Smooth muscle cell (in vitro differentiated cells): Measurements from ENCODE around the gene FCRL3. TPM values are rescaled to one million over a fixed set of nuclear protein-coding genes. Genes with fewer than 3 reads are reported as not detected.

Source experiments
- DNase-seq: peaks from one replicate; lab custom pipeline; 2025; ENCODE audit not compliant: unreplicated experiment; lab: John Stamatoyannopoulos, UW
- H2AFZ ChIP-seq: fragments of 200-600 bp; sonication (generic); 2 replicates; pipeline ENCODE4 v1.6.0; 2016; ENCODE audit warnings: antibody characterized with exemption, low read depth, mild to moderate bottlenecking
- H3F3A ChIP-seq: fragments of 200-600 bp; sonication (generic); 2 replicates; pipeline ENCODE4 v1.6.0; 2017; ENCODE audit warnings: antibody characterized with exemption, low read depth
- H3K27ac ChIP-seq: fragments of 200-600 bp; sonication (generic); 2 replicates; pipeline ENCODE4 v1.5.1; 2016; ENCODE audit warnings: low read depth, mild to moderate bottlenecking
- H3K27me3 ChIP-seq: fragments of 200-600 bp; sonication (generic); 2 replicates; pipeline ENCODE4 v1.6.1; 2016; ENCODE audit warnings: low read depth, mild to moderate bottlenecking
- H3K36me3 ChIP-seq: fragments of 200-600 bp; sonication (generic); 2 replicates; pipeline ENCODE4 v1.5.1; 2016; ENCODE audit warnings: low read depth
- H3K4me1 ChIP-seq: fragments of 200-600 bp; sonication (generic); 2 replicates; pipeline ENCODE4 v1.5.1; 2016; ENCODE audit warnings: low read depth
- H3K4me2 ChIP-seq: fragments of 200-600 bp; sonication (generic); 2 replicates; pipeline ENCODE4 v1.6.0; 2016; ENCODE audit warnings: mild to moderate bottlenecking
- H3K4me3 ChIP-seq: fragments of 200-600 bp; sonication (generic); 2 replicates; pipeline ENCODE4 v1.5.1; 2016; ENCODE audit warnings: mild to moderate bottlenecking
- H3K79me2 ChIP-seq: fragments of 200-600 bp; sonication (generic); 2 replicates; pipeline ENCODE4 v1.6.0; 2016; ENCODE audit warnings: low read depth, mild to moderate bottlenecking
- H3K9ac ChIP-seq: fragments of 200-600 bp; sonication (generic); 2 replicates; pipeline ENCODE4 v1.6.0; 2016; ENCODE audit warnings: low read depth
- H3K9me3 ChIP-seq: fragments of 200-600 bp; sonication (generic); replicated peaks from 2 replicates; pipeline ENCODE4 v1.5.1; 2016; ENCODE audit warnings: low read depth
- H4K20me1 ChIP-seq: fragments of 200-600 bp; sonication (generic); 2 replicates; pipeline ENCODE4 v1.6.0; 2016; ENCODE audit warnings: low read depth
- WGBS: methylation state at CpG from one replicate; pipeline ENCODE4 v1.1.7; 2016; ENCODE audit warnings: low lambda C conversion rate; 5-methylcytosine and 5-hydroxymethylcytosine counted together
- polyA plus RNA-seq: library from polyadenylated mRNA; unstranded; fragments of >200 nt; fragmentation: Nextera tagmentation; extraction: Ambion mirVana; gene quantifications from 2 replicates; pipeline ENCODE4 v1.2.1, GENCODE V29; 2016
- total RNA-seq: library from RNA; depleted of rRNA; stranded (reverse); fragments of >200 nt; gene quantifications from 2 replicates; pipeline ENCODE4 v1.2.3, GENCODE V29; 2014
- TF ChIP-seq, protein P1 (sequence below): fragments of 200-600 bp; sonication (generic); IDR thresholded peaks from 2 replicates; pipeline ENCODE4 v1.5.1; 2017; ENCODE audit warnings: borderline replicate concordance, mild to moderate bottlenecking, antibody characterized with exemption; ENCODE audit not compliant: insufficient read depth, poor library complexity, severe bottlenecking

The FCRL3 gene
- total and polyA plus RNA-seq, 2 experiments from 2014 or later = not detected

DNA sequence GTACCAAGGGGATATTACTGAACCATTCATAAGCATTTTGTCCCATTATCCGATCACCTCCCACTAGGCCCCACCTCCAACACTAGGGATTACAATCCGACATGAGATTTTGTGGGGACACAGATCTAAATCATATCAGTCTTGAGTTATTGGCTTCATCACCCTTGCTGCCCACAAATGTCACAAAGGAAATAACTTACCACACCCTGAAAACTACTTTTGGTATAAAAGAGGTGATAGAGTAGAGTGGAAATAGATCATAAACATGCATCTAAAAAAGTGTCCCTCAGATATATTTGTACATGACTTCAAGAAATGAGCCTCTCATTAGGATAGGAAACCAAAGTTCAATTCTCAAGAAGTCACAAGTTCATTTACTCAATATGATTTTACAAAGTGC, 22.6 kb upstream of the FCRL3 start:
- no peaks in the 10 kb centered on the region for H3K9me3 ChIP-seq
- no peaks in the 10 kb centered on the region for H3K4me1 ChIP-seq
- 89% methylated on average over 2 of the region's 2 CpGs for WGBS
- no peaks in the 10 kb centered on the region for H3K79me2 ChIP-seq
- no peak for DNase-seq
- no peaks in the 10 kb centered on the region for H3K36me3 ChIP-seq
- H2AFZ ChIP-seq = no peak overlapping the region
- no peak overlapping the region for H3K4me3 ChIP-seq
- TF ChIP-seq, protein P1, sequence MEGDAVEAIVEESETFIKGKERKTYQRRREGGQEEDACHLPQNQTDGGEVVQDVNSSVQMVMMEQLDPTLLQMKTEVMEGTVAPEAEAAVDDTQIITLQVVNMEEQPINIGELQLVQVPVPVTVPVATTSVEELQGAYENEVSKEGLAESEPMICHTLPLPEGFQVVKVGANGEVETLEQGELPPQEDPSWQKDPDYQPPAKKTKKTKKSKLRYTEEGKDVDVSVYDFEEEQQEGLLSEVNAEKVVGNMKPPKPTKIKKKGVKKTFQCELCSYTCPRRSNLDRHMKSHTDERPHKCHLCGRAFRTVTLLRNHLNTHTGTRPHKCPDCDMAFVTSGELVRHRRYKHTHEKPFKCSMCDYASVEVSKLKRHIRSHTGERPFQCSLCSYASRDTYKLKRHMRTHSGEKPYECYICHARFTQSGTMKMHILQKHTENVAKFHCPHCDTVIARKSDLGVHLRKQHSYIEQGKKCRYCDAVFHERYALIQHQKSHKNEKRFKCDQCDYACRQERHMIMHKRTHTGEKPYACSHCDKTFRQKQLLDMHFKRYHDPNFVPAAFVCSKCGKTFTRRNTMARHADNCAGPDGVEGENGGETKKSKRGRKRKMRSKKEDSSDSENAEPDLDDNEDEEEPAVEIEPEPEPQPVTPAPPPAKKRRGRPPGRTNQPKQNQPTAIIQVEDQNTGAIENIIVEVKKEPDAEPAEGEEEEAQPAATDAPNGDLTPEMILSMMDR = no peak
- no peaks in the 10 kb centered on the region for H3K27me3 ChIP-seq
- no peaks in the 10 kb centered on the region for H3F3A ChIP-seq
- no peak overlapping the region for H3K27ac ChIP-seq
- no peak overlapping the region for H3K4me2 ChIP-seq
- no peak overlapping the region for H3K9ac ChIP-seq
- H4K20me1 ChIP-seq = no peaks in the 10 kb centered on the region

DNA sequence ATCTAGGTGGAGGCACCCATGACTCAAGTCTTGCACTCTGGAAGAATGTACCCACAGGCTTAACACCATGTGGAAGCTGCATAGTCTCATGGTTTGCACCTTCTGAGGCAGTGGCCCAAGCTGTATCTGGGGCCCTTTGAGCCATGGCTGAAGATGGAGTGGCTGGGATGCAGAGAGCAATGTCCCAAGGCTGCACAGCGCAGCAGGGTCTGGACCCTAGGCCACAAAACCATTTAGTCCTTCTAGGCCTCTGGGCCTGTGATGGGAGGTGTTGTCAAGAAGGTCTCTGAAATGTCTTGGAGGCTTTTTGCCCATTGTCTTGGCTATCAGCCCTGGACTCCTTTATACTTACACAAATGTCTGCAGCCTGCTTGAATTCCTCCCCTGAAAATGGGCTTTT, 21.4 kb upstream of the FCRL3 start:
- Histone ChIP-seq H4K20me1 (no peaks in the 10 kb centered on the region), H3K36me3 (no peaks in the 10 kb centered on the region), H3K4me2 (no peak overlapping the region), H3K4me3 (no peak overlapping the region), H2AFZ (no peak overlapping the region), H3K27ac (no peak overlapping the region), H3F3A (no peaks in the 10 kb centered on the region), H3K4me1 (no peaks in the 10 kb centered on the region), H3K79me2 (no peaks in the 10 kb centered on the region), H3K9ac (no peak overlapping the region), H3K9me3 (no peaks in the 10 kb centered on the region), H3K27me3 (no peaks in the 10 kb centered on the region)
- TF ChIP-seq, protein P1 = no peak
- no peak for DNase-seq
- WGBS = 95% methylated on average over 1 of the region's 1 CpG

DNA sequence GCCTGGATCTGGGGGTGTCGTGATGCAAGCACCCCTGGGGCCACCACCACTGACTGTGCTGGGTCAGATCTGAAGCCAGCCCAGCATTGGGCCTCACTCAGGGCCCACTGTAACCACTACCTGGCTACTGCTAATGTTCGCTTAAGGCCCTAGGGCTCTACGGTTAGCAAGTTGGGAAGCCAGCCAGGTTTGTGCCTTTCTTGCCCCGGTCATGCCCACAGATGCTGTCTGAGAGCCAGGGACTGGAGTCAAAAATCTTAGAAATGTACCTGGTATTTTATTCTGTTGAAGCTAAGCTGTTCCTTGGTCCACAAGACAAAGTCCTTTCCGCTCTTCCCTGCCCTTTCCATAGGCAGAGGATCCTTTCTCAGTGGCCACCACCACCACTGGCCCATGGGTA, 15.2 kb upstream of the FCRL3 start:
- no peak overlapping the region for H3K9ac ChIP-seq
- no peaks in the 10 kb centered on the region for H3K36me3 ChIP-seq
- no peak for DNase-seq
- WGBS = 91% methylated on average over 5 of the region's 5 CpGs
- H3F3A ChIP-seq = no peaks in the 10 kb centered on the region
- H3K4me1 ChIP-seq = no peaks in the 10 kb centered on the region
- no peaks in the 10 kb centered on the region for H3K9me3 ChIP-seq
- no peaks in the 10 kb centered on the region for H4K20me1 ChIP-seq
- TF ChIP-seq, protein P1 = no peak
- H3K4me2 ChIP-seq = no peak overlapping the region
- no peak overlapping the region for H2AFZ ChIP-seq
- H3K27me3 ChIP-seq = no peaks in the 10 kb centered on the region
- H3K79me2 ChIP-seq = no peaks in the 10 kb centered on the region
- H3K4me3 ChIP-seq = no peak overlapping the region
- no peak overlapping the region for H3K27ac ChIP-seq

DNA sequence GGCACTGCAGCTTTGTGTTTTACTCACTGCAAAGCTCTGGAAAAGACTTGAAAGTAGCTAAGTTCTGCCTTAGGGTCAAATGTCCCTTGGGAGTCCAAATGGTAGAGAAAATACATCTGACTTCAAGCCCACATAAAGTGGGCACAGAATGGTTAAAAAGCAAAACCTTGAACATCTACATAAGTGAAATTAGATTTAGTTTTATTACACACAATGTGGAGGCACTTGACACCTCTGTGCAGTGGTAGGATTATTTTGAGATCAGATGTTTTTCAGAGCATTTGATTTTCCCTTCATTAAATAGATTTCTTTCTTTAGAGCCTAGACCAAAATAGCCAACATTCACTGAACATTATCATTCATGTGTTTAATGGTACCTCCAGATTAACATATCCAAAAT, 11.2 kb upstream of the FCRL3 start:
- no peak overlapping the region for H3K4me3 ChIP-seq
- TF ChIP-seq, protein P1 = no peak
- no peak overlapping the region for H3K27ac ChIP-seq
- no peaks in the 10 kb centered on the region for H3K9me3 ChIP-seq
- no peaks in the 10 kb centered on the region for H3K36me3 ChIP-seq
- no peaks in the 10 kb centered on the region for H3K27me3 ChIP-seq
- H3K9ac ChIP-seq = no peak overlapping the region
- no peak overlapping the region for H2AFZ ChIP-seq
- H4K20me1 ChIP-seq = no peaks in the 10 kb centered on the region
- H3K79me2 ChIP-seq = no peaks in the 10 kb centered on the region
- no peak overlapping the region for H3K4me2 ChIP-seq
- no peaks in the 10 kb centered on the region for H3F3A ChIP-seq
- no peaks in the 10 kb centered on the region for H3K4me1 ChIP-seq
- DNase-seq = no peak
